Gastroesophageal sphincter (tissue), 3 donors: ENCODE measurements around the gene DOCK10.

Source experiments
- CTCF ChIP-seq, 4 experiments: fragments of 200-600 bp in 2 of 4; fragments of 450-650 bp in 2 of 4; sonication (generic) in 1 of 4; IDR thresholded peaks; one replicate each; pipeline ENCODE4 v1.5.1; 2017 to 2019; ENCODE audit warnings: antibody characterized with exemption in 4 of 4, mild to moderate bottlenecking in 2 of 4, moderate library complexity in 2 of 4
- EP300 ChIP-seq: sonication (generic); formaldehyde crosslinking; IDR thresholded peaks from one replicate; pipeline ENCODE4 v1.6.1; 2017; ENCODE audit warnings: antibody characterized with exemption, mild to moderate bottlenecking
- POLR2A ChIP-seq, 2 donors: fragments of 450-650 bp; IDR thresholded peaks; one replicate each; pipeline ENCODE4 v1.6.1; 2017; ENCODE audit warnings: antibody characterized with exemption in 2 of 2, mild to moderate bottlenecking in 2 of 2, moderate library complexity in 1 of 2
- POLR2AphosphoS5 ChIP-seq: sonication (generic); formaldehyde crosslinking; IDR thresholded peaks from one replicate; pipeline ENCODE4 v1.6.1; 2017; ENCODE audit warnings: antibody characterized with exemption

GRCh38 chr2:224947566-224947965, 94.7 kb downstream of the DOCK10 start:
- TF ChIP-seq POLR2AphosphoS5 (no peak), CTCF (IDR thresholded peaks at IDR 0.05) (no peak), POLR2A (IDR thresholded peaks at IDR 0.05) (no peak), EP300 (no peak)
